Activated T-cell treated with anti-CD3 and anti-CD28 coated beads for 4 hours (primary cell): Measurements from ENCODE around the gene PARD6B.
"Not testable (repeated sequence)": the region's sequence is repeated elsewhere in the genome, so short reads cannot be mapped to it uniquely, and the experiment has no call there.

ENCODE experiments used
- DNase-seq: peaks from one replicate; pipeline ENCODE4 v3.0.0-alpha.2; 2020

The PARD6B gene

DNA sequence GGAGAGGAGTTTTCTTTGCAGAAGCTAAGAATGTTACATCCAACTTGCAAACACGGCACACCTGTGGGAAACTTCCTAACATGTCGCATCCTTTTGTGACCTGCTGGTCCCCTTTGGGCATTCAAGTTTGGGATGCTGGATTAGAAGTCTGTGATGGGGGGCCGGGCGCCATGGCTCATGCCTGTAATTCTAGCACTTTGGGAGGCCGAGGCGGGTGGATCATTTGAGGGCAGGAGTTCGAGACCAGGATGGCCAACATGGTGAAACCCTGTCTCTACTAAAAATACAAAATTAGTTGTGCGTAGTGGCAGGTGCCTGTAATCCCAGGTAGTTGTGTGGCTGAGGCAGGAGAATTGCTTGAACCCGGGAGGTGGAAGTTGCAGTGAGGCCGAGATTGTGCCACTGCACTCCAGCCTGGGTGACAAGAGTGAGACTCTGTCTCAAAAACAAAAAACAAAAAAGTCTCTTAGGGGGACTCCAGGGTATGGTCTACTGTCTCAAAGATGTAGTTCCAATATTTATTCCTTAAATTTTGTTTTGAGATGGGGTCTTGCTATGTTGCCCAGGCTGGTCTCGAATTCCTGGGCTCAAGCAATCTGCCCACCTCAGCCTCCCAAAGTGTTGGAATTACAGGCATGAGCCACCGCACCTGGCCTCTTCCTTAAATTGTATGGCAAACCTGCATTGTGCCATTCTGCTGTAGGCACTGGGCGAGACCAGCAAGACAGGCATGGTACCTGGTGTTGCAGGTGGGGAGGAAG lies 69.8 kb downstream of the PARD6B start:
- DNase-seq: not testable (repeated sequence)

DNA sequence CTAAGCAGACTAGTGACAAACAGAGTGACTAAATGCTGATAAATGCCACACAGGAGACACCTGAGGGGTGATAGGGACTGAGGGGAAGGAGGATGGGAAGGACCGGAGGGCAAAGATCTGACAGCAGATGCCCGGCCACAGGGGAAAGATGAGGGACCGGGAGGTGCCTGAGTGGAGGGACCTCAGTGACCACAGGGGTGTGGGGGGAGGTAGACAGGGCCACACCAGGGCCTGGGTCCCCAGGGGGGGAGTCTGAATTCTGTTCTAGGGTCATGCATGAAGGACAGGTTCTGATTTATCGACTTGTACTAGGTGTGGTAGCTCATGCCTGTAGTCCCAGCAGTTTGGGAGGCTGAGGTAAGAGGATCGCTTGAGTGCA lies 70.4 kb downstream of the PARD6B start:
- no peak for DNase-seq

DNA sequence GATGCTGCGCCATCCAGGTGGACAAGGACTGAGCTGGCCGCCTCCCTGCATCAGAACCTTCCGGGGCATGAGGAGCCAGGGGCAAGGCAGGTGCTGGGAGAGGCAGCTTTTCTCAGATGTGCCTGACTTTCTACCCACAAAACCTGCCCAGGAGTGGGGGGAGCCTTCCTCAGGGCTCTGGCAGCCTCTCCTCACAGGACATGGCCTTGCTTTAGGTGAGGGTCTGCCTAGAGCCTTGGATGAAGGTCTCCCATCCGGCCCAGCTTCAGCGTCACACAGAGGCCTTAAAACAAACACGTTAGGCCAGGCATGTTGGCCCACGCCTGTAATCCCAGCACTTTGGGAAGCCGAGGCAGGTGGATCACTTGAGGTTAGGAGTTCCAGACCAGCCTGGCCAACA lies 70.9 kb downstream of the PARD6B start:
- no peak for DNase-seq

DNA sequence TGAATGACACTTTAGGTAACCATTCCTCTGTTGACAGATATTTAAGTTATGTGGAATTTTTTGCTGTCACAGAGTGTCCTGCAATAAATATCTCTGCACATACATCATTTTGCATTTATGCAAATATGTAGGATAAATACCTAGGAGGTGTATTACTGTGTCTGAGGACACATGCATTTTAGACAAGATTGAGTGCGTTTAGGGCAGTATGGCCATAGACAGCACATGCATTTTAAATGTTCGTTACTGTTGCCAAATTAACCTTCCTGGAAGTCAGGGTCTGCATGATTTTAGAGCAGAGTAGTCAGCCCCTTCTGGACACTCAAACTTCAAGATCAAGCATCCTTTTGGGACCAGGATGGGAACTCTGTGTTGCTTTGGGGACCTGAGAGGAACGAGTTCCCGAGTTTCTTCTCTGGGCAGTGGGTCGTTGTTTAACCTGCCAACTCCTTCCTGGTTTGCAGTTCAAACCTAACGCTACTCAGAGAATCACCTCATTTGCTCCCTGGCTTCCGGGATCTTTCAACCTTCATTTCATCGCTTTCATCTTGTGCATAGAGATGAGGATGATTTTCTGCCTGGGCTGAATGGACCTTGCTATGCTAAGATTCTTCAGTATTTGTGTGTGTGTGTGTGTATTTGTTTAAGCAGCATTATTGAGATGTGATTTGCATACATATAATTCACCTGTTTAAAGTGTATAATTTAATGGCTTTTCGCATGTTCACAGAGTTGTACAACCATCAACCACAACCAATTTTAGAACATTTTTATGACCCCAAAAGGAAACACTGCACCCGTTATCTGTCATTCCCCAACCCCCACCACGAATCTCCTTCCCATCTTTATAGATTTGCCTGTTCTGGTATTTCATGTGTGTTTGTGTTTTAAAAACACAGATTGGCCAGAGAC lies 73.3 kb downstream of the PARD6B start:
- no peak for DNase-seq

DNA sequence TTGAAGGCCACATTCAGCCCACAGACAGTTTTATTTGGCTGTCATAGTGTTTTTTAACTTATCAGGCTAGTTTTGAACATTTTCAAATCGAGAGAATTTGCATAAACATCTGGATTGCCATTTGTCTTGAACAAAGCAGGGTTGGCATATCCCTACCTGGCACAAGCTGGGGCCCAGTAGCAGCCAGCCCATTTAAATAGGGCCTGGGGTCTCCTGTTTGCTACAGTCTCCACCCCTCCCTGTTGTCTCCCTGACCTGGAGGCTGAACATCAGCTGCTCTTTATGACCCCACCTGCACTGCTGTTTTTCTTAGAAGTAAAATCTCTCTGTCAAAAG lies 73.9 kb downstream of the PARD6B start:
- no peak for DNase-seq

DNA sequence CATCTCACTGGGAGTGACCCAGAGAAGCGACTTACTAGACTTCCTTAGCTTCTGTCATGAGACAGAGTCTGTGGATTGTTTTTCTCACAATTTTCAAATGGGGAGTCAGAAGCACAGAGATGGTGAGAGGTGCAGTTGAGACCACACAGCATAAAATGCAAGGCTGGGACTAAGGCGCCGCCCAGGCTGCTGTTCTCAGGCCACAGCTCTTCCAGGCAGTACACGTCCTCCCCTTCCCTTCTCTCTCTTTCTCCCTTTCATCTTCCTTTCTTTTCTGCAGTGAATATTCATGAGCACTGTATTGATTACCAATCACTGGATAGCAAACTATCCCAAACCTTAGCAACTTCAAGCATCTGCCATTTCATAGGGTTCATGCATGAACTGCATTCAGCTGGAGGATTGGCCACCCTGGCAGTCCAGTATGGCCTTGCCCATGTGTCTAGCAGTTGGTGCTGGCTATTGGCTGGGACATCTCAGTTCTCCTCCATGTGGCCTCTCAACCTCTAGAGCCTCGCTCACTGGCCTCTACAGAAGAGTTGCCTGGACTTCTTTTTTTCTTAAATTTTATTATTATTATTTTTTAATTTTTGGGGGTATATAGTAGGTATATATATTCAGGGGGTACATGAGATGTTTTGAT lies 74.9 kb downstream of the PARD6B start:
- no peak for DNase-seq
